OCI-LY1 (cell line): ENCODE results near the gene VAV3.

ENCODE experiments used
- H2AFZ ChIP-seq: fragments of 200-600 bp; sonication (generic), shearing (Covaris generic); 2 replicates; pipeline ENCODE4 v1.6.0; 2014; ENCODE audit warnings: antibody characterized with exemption, mild to moderate bottlenecking, low read length
- H3F3A ChIP-seq: fragments of 200-600 bp; sonication (generic), shearing (Covaris generic); 2 replicates; pipeline ENCODE4 v1.6.0; 2014; ENCODE audit warnings: mild to moderate bottlenecking, antibody characterized with exemption, low read length, moderate library complexity; ENCODE audit not compliant: insufficient read depth
- H3K27ac ChIP-seq: fragments of 200-600 bp; sonication (generic); 2 replicates; pipeline ENCODE4 v1.5.1; 2014; ENCODE audit warnings: low read length, mixed run types, mild to moderate bottlenecking, low read depth; ENCODE audit not compliant: poor library complexity, severe bottlenecking
- H3K27me3 ChIP-seq: fragments of 200-600 bp; sonication (generic); 2 replicates; pipeline ENCODE4 v1.6.0; 2014; ENCODE audit warnings: antibody characterized with exemption, mild to moderate bottlenecking, low read length, moderate library complexity; ENCODE audit not compliant: insufficient read depth
- H3K36me3 ChIP-seq: fragments of 200-600 bp; sonication (generic); 2 replicates; pipeline ENCODE4 v1.6.1; 2014; ENCODE audit warnings: mild to moderate bottlenecking, antibody characterized with exemption, low read length, moderate library complexity, mixed read lengths; ENCODE audit not compliant: insufficient read depth
- H3K4me1 ChIP-seq: fragments of 200-600 bp; sonication (generic); 2 replicates; pipeline ENCODE4 v1.5.1; 2014; ENCODE audit warnings: mild to moderate bottlenecking, low read length, moderate library complexity; ENCODE audit not compliant: insufficient read depth, severe bottlenecking
- H3K4me2 ChIP-seq: fragments of 200-600 bp; sonication (generic), shearing (Covaris generic); 2 replicates; pipeline ENCODE4 v1.6.1; 2014; ENCODE audit warnings: low read length
- H3K4me3 ChIP-seq: fragments of 200-600 bp; sonication (generic); 2 replicates; pipeline ENCODE4 v1.5.1; 2014; ENCODE audit warnings: low read length, low read depth, mild to moderate bottlenecking, mixed read lengths; ENCODE audit not compliant: poor library complexity, severe bottlenecking
- H3K79me2 ChIP-seq: fragments of 200-600 bp; shearing (Covaris generic); 2 replicates; pipeline ENCODE4 v1.6.1; 2016; ENCODE audit warnings: mixed run types, low read length, mixed read lengths; ENCODE audit not compliant: insufficient read depth
- H3K9ac ChIP-seq: fragments of 200-600 bp; sonication (generic), shearing (Covaris generic); 2 replicates; pipeline ENCODE4 v1.6.1; 2014; ENCODE audit warnings: mild to moderate bottlenecking, low read length, mixed read lengths
- H3K9me2 ChIP-seq: fragments of 200-600 bp; sonication (generic), shearing (Covaris generic); 2 replicates; pipeline ENCODE4 v1.6.1; 2014; ENCODE audit warnings: low read depth, mild to moderate bottlenecking, low read length, mixed read lengths
- H3K9me3 ChIP-seq: fragments of 200-600 bp; shearing (Covaris generic); 2 replicates; pipeline ENCODE4 v1.6.1; 2014; ENCODE audit warnings: low read length, mixed read lengths
- H4K20me1 ChIP-seq: fragments of 200-600 bp; sonication (generic), shearing (Covaris generic); 2 replicates; pipeline ENCODE4 v1.6.0; 2016; ENCODE audit warnings: mild to moderate bottlenecking, low read length; ENCODE audit not compliant: insufficient read depth
- EZH2 ChIP-seq: fragments of 200-600 bp; sonication (generic), shearing (Covaris generic); IDR thresholded peaks from 2 replicates; pipeline ENCODE4 v1.8.0; 2017; ENCODE audit warnings: borderline replicate concordance, mixed run types, mild to moderate bottlenecking, antibody characterized with exemption, low read length, moderate library complexity, mixed read lengths
- TF ChIP-seq, protein P1 (sequence below): fragments of 200-600 bp; sonication (generic), shearing (Covaris generic); IDR thresholded peaks from 2 replicates; pipeline ENCODE4 v1.5.1; 2017; ENCODE audit warnings: mild to moderate bottlenecking, antibody characterized with exemption, low read length, moderate library complexity, mixed read lengths

Gene VAV3

GRCh38 chr1:107551456-107551855, 413.5 kb downstream of the VAV3 start:
- Histone ChIP-seq H3K4me1 (no peaks in the 10 kb centered on the region), H3K27ac (no peak overlapping the region), H3K4me3 (no peak overlapping the region), H3K27me3 (no peaks in the 10 kb centered on the region), H3K9me3 (no peaks in the 10 kb centered on the region), H3K9ac (no peak overlapping the region), H3F3A (no peaks in the 10 kb centered on the region), H3K9me2 (no peaks in the 10 kb centered on the region), H3K36me3 (no peaks in the 10 kb centered on the region), H4K20me1 (no peaks in the 10 kb centered on the region), H3K79me2 (no peaks in the 10 kb centered on the region), H3K4me2 (no peak overlapping the region), H2AFZ (no peak overlapping the region)
- TF ChIP-seq, protein P1, sequence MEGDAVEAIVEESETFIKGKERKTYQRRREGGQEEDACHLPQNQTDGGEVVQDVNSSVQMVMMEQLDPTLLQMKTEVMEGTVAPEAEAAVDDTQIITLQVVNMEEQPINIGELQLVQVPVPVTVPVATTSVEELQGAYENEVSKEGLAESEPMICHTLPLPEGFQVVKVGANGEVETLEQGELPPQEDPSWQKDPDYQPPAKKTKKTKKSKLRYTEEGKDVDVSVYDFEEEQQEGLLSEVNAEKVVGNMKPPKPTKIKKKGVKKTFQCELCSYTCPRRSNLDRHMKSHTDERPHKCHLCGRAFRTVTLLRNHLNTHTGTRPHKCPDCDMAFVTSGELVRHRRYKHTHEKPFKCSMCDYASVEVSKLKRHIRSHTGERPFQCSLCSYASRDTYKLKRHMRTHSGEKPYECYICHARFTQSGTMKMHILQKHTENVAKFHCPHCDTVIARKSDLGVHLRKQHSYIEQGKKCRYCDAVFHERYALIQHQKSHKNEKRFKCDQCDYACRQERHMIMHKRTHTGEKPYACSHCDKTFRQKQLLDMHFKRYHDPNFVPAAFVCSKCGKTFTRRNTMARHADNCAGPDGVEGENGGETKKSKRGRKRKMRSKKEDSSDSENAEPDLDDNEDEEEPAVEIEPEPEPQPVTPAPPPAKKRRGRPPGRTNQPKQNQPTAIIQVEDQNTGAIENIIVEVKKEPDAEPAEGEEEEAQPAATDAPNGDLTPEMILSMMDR = no peak
- TF ChIP-seq EZH2 = no peak

DNA sequence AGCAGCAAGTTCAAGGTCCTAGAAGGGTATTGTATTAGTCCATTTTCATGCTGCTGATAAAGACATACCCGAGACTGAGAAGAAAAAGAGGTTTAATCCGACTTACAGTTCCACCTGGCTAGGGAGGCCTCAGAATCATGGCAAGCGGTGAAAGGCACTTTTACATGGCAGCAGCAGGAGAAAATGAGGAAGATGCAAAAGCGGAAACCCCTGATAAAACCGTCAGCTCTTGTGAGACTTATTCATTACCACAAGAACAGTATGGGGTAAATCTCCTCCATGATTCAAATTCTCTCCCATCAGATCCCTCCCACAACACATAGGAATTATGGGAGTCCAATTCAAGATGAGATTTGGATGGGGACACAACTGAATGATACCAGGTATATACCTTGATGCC, 414.6 kb downstream of the VAV3 start:
- H3F3A ChIP-seq = no peaks in the 10 kb centered on the region
- no peaks in the 10 kb centered on the region for H3K27me3 ChIP-seq
- H3K9me3 ChIP-seq = no peaks in the 10 kb centered on the region
- H2AFZ ChIP-seq = no peak overlapping the region
- no peaks in the 10 kb centered on the region for H4K20me1 ChIP-seq
- H3K4me3 ChIP-seq = no peak overlapping the region
- no peaks in the 10 kb centered on the region for H3K9me2 ChIP-seq
- H3K36me3 ChIP-seq = no peaks in the 10 kb centered on the region
- TF ChIP-seq, protein P1 = no peak
- TF ChIP-seq EZH2 = no peak
- H3K79me2 ChIP-seq = no peaks in the 10 kb centered on the region
- H3K9ac ChIP-seq = no peak overlapping the region
- no peaks in the 10 kb centered on the region for H3K4me1 ChIP-seq
- no peak overlapping the region for H3K27ac ChIP-seq
- H3K4me2 ChIP-seq = no peak overlapping the region

- no peaks in the 10 kb centered on the region for H3F3A ChIP-seq
- H3K27me3 ChIP-seq = no peaks in the 10 kb centered on the region
- no peak overlapping the region for H3K4me3 ChIP-seq
- H3K36me3 ChIP-seq = no peaks in the 10 kb centered on the region
- H4K20me1 ChIP-seq = no peaks in the 10 kb centered on the region
- no peak overlapping the region for H3K27ac ChIP-seq
- H3K9me2 ChIP-seq = no peaks in the 10 kb centered on the region
- H3K9me3 ChIP-seq = no peaks in the 10 kb centered on the region
- no peaks in the 10 kb centered on the region for H3K79me2 ChIP-seq
- no peak overlapping the region for H3K4me2 ChIP-seq
- no peak overlapping the region for H3K9ac ChIP-seq
- TF ChIP-seq, protein P1 = no peak
- no peak for TF ChIP-seq EZH2
- no peaks in the 10 kb centered on the region for H3K4me1 ChIP-seq
- H2AFZ ChIP-seq = no peak overlapping the region
Measured at GRCh38 chr1:107549152-107549810, 415.7 kb downstream of the VAV3 start.
